NCI-H1694 treated with DMSO at 0.1 percent for 48 hours (cell line): ENCODE data around the gene ELOA.
"Not testable (repeated sequence)": the region's sequence is repeated elsewhere in the genome, so short reads cannot be mapped to it uniquely, and the experiment has no call there.

Experiments used
- DNase-seq: peaks from one replicate; lab custom pipeline; 2025; lab: John Stamatoyannopoulos, UW

The ELOA gene

DNA sequence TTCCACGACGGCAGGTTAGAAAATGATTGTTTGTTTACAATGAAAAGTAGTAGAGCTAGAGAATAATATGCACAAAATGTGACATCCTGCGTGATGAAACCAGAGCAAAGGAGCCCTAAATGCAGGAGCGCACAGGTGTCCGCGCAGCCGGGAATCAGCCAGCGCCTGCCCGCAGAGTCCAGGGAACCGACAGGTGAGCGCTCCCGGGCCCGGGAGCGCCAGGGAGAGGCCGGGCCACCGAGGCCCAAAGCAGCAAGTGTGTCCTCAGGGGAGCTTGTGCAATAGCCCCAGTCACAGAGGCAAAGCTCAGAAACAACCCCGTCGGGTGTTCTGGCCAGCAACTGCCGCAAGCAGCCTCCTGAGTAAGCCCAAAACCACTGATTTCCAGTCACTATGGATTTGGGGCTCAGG, 58.1 kb downstream of the ELOA start:
- no peak for DNase-seq

DNA sequence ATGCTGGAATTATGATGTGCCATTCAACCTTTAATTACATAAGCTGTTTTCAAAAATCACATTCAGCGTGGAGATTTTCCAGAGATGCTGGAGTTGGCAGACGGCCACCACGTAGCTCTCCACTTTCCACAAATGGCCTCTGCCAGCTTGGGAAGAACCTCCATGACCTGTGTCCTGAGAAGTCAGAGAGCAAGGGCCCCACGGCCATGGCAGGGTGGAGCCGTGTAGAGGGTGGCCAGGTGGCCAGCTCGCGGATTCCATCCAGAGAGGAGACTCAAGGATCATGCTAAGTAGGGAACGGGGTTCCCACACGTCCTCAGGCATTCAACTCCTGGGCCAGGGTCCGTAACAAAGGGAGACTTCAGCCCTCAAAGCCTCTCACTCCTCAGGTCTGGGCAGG, 58.6 kb downstream of the ELOA start:
- DNase-seq = no peak

DNA sequence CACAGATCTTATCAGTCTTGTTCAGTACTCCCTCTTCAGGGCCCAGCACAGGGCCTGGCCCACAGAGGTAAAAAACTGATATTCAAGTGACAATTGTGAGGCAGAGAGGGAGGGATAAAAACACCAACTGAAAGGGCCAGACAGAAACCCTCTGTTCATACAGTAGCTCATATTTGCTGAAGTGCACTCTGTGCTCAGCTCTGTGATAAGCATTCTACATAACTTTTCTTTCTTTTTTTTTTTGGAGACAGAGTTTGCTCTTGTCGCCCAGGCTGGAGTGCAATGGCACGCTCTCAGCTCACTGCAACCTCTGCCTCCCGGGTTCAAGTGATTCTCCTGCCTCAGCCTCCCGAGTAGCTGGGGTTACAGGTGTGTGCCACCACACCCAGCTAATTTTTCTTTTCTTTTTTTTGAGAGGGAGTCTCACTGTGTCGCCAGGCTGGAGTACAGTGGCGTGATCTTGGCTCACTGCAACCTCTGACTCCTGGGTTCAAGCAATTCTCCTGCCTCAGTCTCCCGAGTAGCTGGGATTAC, 59.6 kb downstream of the ELOA start:
- DNase-seq = not testable (repeated sequence)

DNA sequence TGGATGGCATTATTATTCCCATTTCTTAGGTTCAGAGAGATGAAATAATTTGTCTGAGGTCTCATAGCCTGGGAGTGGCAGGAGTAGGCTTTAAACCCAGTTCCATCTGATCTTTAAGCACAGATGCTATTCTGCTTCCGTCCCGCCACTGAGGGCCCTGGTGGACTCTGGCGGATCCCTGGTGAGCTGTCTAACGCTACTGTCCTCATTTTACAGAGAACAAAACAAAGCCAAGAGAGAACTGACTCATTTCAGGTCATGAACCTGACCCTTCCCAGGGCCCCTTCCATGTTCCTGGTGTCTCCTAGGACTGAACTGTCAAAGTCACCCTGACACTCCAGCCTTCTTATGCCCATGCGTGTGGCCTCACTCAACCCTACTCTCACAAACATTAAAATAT, 60.4 kb downstream of the ELOA start:
- DNase-seq = no peak

DNA sequence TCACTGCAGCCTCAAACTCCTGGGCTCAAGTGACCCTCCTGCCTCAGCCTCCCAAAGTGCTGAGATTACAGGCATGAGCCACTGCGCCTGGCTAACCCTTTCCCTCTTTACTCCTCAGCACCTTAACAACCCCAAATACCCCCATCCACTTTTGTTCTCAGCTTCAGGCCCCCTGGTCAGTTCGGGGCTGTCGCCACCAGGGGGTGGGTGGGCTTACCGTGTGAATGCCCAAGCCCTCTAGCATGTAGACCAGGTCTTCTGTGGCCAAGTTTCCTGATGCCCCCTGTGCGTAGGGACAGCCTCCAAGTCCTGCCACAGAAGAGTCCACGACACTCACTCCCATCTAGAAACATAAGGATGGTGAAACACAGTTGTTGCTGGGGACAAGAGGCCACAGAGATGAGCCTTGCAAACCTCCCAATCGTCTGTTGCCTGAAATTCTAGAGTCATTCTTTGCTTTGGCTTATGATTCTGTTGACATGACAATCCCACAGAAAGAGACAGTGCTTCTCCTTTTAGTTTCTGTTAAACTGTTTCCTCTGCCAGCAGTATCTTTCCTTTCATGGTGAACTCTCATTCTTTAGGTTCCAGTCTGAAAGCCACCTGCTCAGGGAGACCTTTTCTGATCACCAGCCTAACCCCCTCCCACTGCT, 61.0 kb downstream of the ELOA start:
- no peak for DNase-seq

DNA sequence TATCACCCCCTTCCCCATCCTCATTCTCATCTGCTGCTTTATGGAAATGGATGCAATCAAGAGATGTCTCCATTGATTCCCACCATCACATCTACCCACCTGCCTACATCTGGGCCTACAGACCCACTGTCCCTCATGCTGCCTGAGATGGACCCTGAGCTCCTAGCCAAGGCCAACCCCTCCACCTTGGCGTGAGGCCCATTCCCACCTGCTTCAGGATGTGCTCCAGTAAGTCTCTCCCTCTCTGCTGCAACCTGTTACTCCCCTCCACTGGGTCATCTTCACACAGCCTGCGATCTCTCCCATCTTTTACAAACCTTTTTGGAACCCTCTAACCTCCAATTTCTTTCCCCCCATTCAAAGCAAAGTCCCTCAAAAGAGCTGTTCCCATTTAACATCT, 61.8 kb downstream of the ELOA start:
- no peak for DNase-seq

DNA sequence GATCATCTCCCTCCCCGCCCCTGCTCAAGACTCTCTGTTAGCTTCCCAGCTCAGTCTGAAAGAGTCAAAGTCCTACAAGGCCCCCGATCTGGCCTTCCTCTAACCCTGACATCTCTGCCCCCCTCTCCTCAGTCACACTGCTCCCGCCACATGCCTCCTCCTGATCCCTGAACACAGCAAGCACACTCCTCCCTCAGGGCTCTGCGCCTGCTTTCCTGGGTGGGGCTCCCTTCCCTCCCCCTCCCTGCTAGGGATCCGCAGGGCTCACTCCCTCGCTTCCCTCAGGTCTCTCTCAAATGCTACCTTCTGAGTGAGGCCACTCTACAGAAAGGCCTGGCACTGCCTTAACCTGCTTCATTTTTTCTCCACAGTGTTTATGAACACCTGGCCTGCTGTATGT, 63.0 kb downstream of the ELOA start:
- no peak for DNase-seq

DNA sequence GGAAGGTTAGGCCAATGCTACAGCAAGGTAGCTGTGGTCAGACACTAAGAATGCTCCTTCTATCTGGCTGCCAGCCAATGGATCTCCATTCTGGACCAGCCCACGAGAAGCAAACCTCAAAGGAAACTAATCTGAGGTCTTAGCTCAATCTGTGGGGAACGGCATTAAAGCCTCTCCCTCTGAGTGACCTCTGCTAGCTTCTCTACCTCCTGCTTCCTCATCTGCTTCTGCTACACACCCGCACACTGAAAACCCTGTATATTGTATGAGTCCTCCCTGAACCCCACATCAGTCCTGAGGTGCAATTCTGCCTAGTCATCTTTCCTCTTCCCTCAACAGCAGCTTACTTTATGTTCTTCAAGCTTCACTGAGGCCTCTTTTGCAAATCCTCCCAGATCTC, 64.2 kb downstream of the ELOA start:
- no peak for DNase-seq

DNA sequence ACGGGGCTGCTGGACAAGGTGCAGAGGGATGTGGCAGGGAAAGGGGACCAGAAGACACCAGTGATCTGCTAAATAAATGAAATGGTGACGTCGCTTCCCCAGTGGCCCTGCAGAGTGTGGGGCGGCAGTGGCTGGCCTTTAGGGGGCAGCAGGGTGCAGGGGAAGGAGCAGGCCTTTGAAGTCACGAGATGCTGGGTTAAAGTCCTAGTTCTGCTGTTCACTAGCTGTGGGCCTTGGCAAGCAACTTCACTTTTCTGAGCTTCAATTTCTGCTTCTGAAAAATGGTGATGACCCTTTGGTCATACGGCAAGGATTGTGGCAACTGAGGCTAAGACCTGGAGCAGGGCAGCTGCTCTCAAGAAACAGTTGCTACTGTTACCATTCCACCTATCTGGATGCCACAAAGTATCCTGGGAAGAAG, 66.5 kb downstream of the ELOA start:
- peak; percentile 61 for DNase-seq

DNA sequence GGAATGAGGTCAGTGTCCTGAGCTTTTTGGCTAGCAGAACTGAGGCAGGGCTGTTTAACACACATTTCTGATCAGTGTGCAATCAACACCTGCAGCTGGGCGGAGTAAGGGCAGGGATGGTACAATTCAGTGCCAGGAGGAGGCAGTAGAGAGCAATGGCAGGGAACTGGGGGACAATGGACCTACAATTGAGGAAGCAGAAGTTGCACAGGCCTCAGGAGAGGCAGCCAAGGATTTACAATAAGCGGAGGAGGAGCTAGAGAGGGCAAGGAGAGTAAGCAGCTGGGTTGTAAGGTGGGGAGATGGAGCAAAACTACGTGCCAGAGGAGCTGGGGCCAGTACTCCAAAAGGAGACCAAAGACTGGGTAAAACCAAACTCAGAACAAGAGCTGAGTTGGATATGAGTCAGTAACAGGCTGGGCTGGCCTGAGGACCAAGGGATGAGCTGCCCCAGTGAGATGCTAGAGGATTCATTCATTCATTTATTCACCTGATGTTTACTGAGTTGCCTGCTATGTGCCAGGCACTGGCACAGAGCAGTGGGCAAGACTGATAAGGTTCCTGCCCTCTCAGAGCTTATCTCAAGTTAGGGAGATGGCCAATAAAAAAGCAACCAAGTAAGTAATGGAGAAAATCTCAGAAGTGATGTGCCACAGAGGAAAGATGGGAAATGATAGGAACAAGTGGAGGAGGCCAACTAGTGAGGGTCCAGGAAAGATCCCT, 67.7 kb downstream of the ELOA start:
- DNase-seq = peak; percentile 23
